ENCODE data around the gene UROS. TPM values are rescaled to one million over a fixed set of nuclear protein-coding genes. Genes with fewer than 3 reads are reported as not detected.

UROS gene
- polyA plus RNA-seq, 1 experiment = 56.6 TPM

DNA sequence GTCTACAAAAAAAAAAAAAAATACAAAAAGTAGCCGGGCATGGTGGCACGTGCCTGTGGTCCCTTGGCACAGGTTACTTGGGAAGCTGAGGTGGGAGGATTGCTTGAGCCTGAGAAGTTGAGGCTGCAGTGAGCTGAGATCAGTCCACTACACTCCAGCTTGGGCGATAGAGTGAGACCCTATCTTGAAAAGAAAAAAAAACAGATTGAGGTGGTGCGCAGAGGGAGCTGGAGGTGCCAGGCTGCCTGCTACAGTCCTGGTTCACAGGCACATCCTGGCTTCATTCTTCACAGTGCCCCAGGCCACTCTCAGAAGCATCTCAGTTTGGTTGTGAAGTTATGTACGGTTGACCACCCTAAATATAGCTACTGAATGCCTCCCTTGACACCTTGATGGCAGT lies 52.2 kb downstream of the UROS start:
- no peak for TF ChIP-seq CTCF (IDR thresholded peaks at IDR 0.05; ENCODE audit: insufficient read depth, low read depth, low read length)
- ChIA-PET CTCF (no interaction called here), POLR2A (no interaction called here)
- no peak for DNase-seq (ENCODE audit: low read depth)
- no peak overlapping the region for H3K4me3 ChIP-seq (ENCODE audit: low read depth, low read length)
- H3K36me3 ChIP-seq (ENCODE audit: control insufficient read depth, insufficient read depth, low read length) = no peaks in the 10 kb centered on the region; the same call in 1 of the 2 replicates
- H3K27me3 ChIP-seq (ENCODE audit: control insufficient read depth, insufficient read depth, low read length) = no peaks in the 10 kb centered on the region

DNA sequence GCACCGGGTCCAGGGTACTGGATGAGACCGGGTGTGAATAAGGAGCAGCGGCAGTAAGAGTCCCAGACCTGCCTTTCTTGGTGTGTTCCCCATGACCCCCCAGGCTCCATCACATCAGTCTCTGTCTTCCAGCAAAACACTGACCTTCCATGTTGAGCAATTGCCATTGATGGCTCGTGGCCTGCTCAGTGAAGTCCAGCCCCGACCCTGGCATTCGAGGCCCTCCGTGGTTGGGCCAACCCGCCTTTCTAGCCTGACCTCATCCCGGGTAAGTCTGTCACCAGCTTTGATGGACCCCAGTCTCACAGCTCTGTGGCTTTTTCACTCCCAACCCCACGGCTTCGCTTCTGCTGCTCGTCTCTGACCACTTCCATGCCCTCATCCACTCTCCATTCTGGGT lies 53.9 kb downstream of the UROS start:
- no peak for TF ChIP-seq CTCF (IDR thresholded peaks at IDR 0.05; ENCODE audit: insufficient read depth, low read depth, low read length)
- DNase-seq (ENCODE audit: low read depth) = no peak
- POLR2A ChIA-PET = no interaction called here
- H3K36me3 ChIP-seq (ENCODE audit: control insufficient read depth, insufficient read depth, low read length) = peaks cover 1% of the 10 kb centered on the region; the same call in 1 of the 2 replicates
- H3K4me3 ChIP-seq (ENCODE audit: low read depth, low read length) = no peak overlapping the region
- no peaks in the 10 kb centered on the region for H3K27me3 ChIP-seq (ENCODE audit: control insufficient read depth, insufficient read depth, low read length)
- CTCF ChIA-PET = interaction anchor here (0.6 kb wide), 1 partner anchor 94 kb away, joined by 4 read pairs; no protein-coding TSS in a partner anchor

- peaks cover 1% of the 10 kb centered on the region; the same call in 1 of the 2 replicates for H3K36me3 ChIP-seq (ENCODE audit: control insufficient read depth, insufficient read depth, low read length)
- no peak overlapping the region for H3K4me3 ChIP-seq (ENCODE audit: low read depth, low read length)
- no peak for TF ChIP-seq CTCF (IDR thresholded peaks at IDR 0.05; ENCODE audit: insufficient read depth, low read depth, low read length)
- CTCF ChIA-PET = interaction anchor here (0.6 kb wide), 1 partner anchor 95 kb away, joined by 4 read pairs; no protein-coding TSS in a partner anchor
- H3K27me3 ChIP-seq (ENCODE audit: control insufficient read depth, insufficient read depth, low read length) = no peaks in the 10 kb centered on the region
- POLR2A ChIA-PET = no interaction called here
- DNase-seq (ENCODE audit: low read depth) = no peak
These were observed 54.7 kb downstream of the UROS start for GRCh38 chr10:125768219-125768855.

- POLR2A ChIA-PET = no interaction called here
- CTCF ChIA-PET = interaction anchor here (0.6 kb wide), 1 partner anchor 1081 kb away, joined by 5 read pairs; no protein-coding TSS in a partner anchor
- Histone ChIP-seq H3K4me3 (ENCODE audit: low read depth, low read length) (no peak overlapping the region), H3K36me3 (ENCODE audit: control insufficient read depth, insufficient read depth, low read length) (peaks cover 4% of the 10 kb centered on the region), H3K27me3 (ENCODE audit: control insufficient read depth, insufficient read depth, low read length) (no peaks in the 10 kb centered on the region)
- no peak for TF ChIP-seq CTCF (IDR thresholded peaks at IDR 0.05; ENCODE audit: insufficient read depth, low read depth, low read length)
- no peak for DNase-seq (ENCODE audit: low read depth)
These were observed 56.5 kb downstream of the UROS start for GRCh38 chr10:125766511-125766910.

DNA sequence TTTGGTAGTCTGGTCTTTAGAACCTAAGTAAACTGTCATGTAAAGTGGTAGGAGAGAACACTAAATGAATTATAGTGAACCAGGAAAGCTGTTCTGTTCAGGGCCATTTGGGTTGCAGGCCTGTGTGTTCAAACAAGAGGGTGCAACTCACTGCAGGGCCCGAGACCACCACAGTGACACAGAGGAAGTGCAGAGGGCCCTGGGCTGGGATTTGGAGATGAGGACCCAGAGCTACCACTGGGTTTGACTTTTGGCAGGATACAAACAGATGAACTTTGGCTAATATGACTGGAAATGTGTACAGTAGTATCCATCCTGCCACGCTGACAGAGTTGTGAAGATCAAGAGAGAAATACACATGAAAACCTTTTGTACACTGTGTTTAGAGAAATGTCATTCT lies 57.2 kb downstream of the UROS start:
- H3K4me3 ChIP-seq (ENCODE audit: low read depth, low read length) = no peak overlapping the region
- ChIA-PET POLR2A (no interaction called here), CTCF (interaction anchor here (0.6 to 1.2 kb wide), 2 partner anchors 18 to 1082 kb away, joined by 3 to 5 read pairs; no protein-coding TSS in a partner anchor)
- TF ChIP-seq CTCF (IDR thresholded peaks at IDR 0.05; ENCODE audit: insufficient read depth, low read depth, low read length) = no peak
- DNase-seq (ENCODE audit: low read depth) = no peak
- peaks cover 4% of the 10 kb centered on the region for H3K36me3 ChIP-seq (ENCODE audit: control insufficient read depth, insufficient read depth, low read length)
- no peaks in the 10 kb centered on the region for H3K27me3 ChIP-seq (ENCODE audit: control insufficient read depth, insufficient read depth, low read length)

Measured in BJ (cell line).